GM12891 (cell line): Measurements from ENCODE around the gene ERLIN1.

Experiments
- DNase-seq: peaks from one replicate; pipeline ENCODE4 v3.0.0; 2011; ENCODE audit warnings: low spot score; ENCODE audit not compliant: insufficient read length
- FAIRE-seq: peaks from 2 replicates; lab custom pipeline; 2011; peaks lifted over from hg19 to GRCh38; lab: Jason Lieb, UNC
- PAX5 ChIP-seq: IDR thresholded peaks from 2 replicates; pipeline ENCODE4 v1.6.1; 2011; ENCODE audit warnings: low read length, moderate library complexity, mild to moderate bottlenecking; ENCODE audit not compliant: insufficient read depth, severe bottlenecking
- POLR2A ChIP-seq: IDR thresholded peaks from 2 replicates; pipeline ENCODE4 v1.6.1; 2011; ENCODE audit warnings: low read depth, low read length, control low read depth
- POLR2AphosphoS5 ChIP-seq: IDR thresholded peaks from 2 replicates; pipeline ENCODE4 v1.6.1; 2011; ENCODE audit warnings: low read depth, low read length, control low read depth
- POU2F2 ChIP-seq: IDR thresholded peaks from 2 replicates; pipeline ENCODE4 v1.6.1; 2011; ENCODE audit warnings: low read depth, mild to moderate bottlenecking, control low read depth, low read length, moderate library complexity
- SPI1 ChIP-seq: IDR thresholded peaks from 2 replicates; pipeline ENCODE4 v1.6.1; 2011; ENCODE audit warnings: low read depth, low read length, control low read depth
- TAF1 ChIP-seq: IDR thresholded peaks from 2 replicates; pipeline ENCODE4 v1.6.1; 2011; ENCODE audit warnings: low read depth, low read length, control low read depth

The ERLIN1 gene

GRCh38 chr10:100141446-100142087, 44.3 kb downstream of the ERLIN1 start:
- TF ChIP-seq POU2F2, result no peak
- TF ChIP-seq POLR2A, result no peak
- no peak for TF ChIP-seq TAF1
- TF ChIP-seq PAX5, result no peak
- TF ChIP-seq SPI1, result no peak
- no peak for TF ChIP-seq POLR2AphosphoS5
- FAIRE-seq, result no peak
- no peak for DNase-seq

DNA sequence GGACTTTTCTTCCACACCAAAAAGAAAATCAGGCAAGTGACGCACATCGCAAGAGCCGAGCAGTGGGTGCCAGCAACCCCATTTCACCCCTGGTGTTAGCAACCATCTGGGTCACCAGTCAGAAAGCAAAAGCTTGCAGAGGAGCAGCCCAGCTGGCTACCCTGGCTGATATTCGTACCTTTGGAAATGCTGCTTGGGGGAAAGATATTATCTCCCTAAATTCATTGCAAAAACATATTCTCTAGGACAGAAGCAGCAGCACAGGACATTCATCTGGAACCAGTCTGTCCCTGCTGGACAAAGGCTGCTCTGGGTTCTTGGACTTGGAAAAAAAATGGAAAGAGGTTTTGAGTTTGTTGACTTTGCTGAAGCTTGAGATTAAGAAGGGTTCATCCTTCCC, 45.8 kb downstream of the ERLIN1 start:
- TF ChIP-seq TAF1 (no peak), POLR2A (no peak), POLR2AphosphoS5 (no peak), PAX5 (no peak), SPI1 (no peak), POU2F2 (no peak)

GRCh38 chr10:100138921-100139496, 46.8 kb downstream of the ERLIN1 start:
- DNase-seq (no peak), FAIRE-seq (no peak)
- TF ChIP-seq POU2F2, result no peak
- no peak for TF ChIP-seq TAF1
- TF ChIP-seq POLR2A, result no peak
- TF ChIP-seq SPI1, result no peak
- TF ChIP-seq POLR2AphosphoS5, result no peak
- TF ChIP-seq PAX5, result no peak

More for the DNA sequence above, 45.8 kb downstream of the ERLIN1 start:
- no peak for DNase-seq
- no peak for FAIRE-seq

GRCh38 chr10:100135486-100135885, 50.3 kb downstream of the ERLIN1 start:
- FAIRE-seq (no peak), DNase-seq (no peak)
- no peak for TF ChIP-seq SPI1
- no peak for TF ChIP-seq POLR2A
- TF ChIP-seq POU2F2, result no peak
- TF ChIP-seq POLR2AphosphoS5, result no peak
- no peak for TF ChIP-seq PAX5
- no peak for TF ChIP-seq TAF1

GRCh38 chr10:100133801-100134200, 52.0 kb downstream of the ERLIN1 start:
- no peak for TF ChIP-seq PAX5
- TF ChIP-seq TAF1, result no peak
- no peak for TF ChIP-seq POLR2AphosphoS5
- TF ChIP-seq POU2F2, result no peak
- TF ChIP-seq POLR2A, result no peak
- no peak for TF ChIP-seq SPI1
- DNase-seq (no peak), FAIRE-seq (no peak)

DNA sequence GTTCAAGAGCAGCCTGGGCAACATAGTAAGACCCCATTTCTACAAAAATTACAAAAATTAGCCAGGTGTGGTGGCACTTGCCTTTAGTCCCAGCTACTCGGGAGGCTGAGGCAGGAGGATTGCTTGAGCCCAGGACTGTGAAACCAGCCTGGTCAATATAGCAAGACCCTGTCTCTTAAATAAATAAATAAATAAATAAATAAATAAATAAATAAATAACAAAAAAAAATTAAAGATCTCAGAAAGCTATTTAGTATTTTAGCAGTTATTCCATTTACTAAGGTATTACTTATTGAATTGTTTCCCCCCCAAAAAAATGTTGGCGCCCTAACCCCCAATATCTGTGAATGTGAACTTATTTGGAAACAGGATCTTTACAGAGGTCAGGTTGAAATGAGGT, 53.4 kb downstream of the ERLIN1 start:
- TF ChIP-seq POLR2AphosphoS5 (no peak), PAX5 (no peak), POLR2A (no peak), SPI1 (no peak), POU2F2 (no peak), TAF1 (no peak)
- DNase-seq, result no peak
- no peak for FAIRE-seq

DNA sequence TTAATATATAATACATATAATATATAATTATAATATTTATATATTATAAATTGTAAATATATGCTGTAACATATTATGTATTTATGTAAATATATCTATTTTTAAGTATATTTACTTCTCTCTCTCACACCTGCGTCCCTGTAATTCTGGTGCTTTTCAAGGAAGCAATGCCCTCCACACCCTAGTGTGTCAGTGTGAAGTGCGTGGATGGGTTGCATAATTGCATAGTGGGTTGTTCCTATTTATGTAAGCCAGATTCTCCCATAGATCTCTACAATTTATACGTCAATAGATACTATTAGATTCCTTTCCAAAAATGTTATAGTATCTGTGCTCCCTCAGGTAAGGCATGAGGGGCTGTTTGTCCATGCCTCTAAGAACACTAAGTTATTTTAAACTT, 54.3 kb downstream of the ERLIN1 start:
- no peak for TF ChIP-seq POU2F2
- TF ChIP-seq POLR2AphosphoS5, result no peak
- FAIRE-seq, result no peak

DNA sequence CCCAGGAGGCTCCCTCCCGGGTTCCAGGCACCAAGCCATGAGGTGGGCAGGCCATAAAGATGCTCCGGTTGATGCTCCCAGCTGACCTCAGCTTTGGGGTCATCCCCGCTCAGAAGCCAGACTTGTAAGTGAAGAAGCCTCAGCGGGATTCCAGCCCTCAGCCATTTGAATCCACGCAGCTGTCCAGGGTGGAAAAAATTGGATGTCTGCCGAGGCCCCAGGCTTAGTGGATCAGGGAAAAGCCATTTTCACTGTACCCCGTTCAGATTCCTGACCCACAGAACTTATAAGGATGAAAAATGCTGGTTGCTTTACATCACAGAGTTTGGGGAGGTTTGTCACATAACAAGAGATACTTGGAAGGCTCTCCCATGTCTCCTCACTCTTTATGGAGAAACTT, 55.0 kb downstream of the ERLIN1 start:
- no peak for FAIRE-seq
- no peak for TF ChIP-seq PAX5
- TF ChIP-seq POLR2AphosphoS5, result no peak
- no peak for TF ChIP-seq POU2F2
- TF ChIP-seq POLR2A, result no peak
- TF ChIP-seq TAF1, result no peak
- no peak for TF ChIP-seq SPI1
- DNase-seq, result no peak

More for the DNA sequence above, 54.3 kb downstream of the ERLIN1 start:
- DNase-seq, result no peak

DNA sequence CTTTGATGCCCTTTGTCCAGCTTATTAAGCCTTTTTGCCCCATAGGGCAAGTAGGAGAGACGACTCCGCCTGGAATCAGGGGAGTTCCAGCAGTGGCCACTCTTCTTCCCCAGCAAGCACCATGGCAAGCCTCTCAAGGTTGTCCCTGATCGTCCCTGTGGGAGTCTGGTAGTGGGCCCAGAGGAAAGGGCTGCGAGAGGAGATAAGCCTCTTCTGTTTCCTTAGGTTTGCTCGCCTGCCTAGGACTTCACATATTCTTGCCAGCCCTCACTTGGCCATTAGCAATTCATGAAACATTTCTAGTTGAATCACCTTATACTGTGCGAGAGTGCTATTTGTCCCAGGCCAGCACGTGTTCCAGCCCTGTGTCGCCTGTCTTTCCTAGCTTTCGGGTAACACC, 56.4 kb downstream of the ERLIN1 start:
- DNase-seq, result no peak
- no peak for TF ChIP-seq TAF1
- TF ChIP-seq SPI1, result no peak
- no peak for TF ChIP-seq POU2F2
- no peak for TF ChIP-seq PAX5
- TF ChIP-seq POLR2AphosphoS5, result no peak
- no peak for TF ChIP-seq POLR2A
- FAIRE-seq, result no peak
